Body of pancreas (tissue), 4 donors: ENCODE results near the gene SLC17A1.

Source experiments
- POLR2A ChIP-seq, 3 donors: fragments of 450-650 bp; IDR thresholded peaks; one replicate each; pipeline ENCODE4 v1.6.1; 2016; ENCODE audit warnings: antibody characterized with exemption in 3 of 3, mild to moderate bottlenecking in 2 of 3
- TF ChIP-seq, protein P1 (sequence below), 7 experiments: fragments of 450-650 bp in 4 of 7; fragments of 200-600 bp in 3 of 7; sonication (generic) in 3 of 7; IDR thresholded peaks; one replicate each; pipeline ENCODE4 v1.5.1; 2016 to 2019; ENCODE audit warnings: antibody characterized with exemption in 7 of 7

DNA sequence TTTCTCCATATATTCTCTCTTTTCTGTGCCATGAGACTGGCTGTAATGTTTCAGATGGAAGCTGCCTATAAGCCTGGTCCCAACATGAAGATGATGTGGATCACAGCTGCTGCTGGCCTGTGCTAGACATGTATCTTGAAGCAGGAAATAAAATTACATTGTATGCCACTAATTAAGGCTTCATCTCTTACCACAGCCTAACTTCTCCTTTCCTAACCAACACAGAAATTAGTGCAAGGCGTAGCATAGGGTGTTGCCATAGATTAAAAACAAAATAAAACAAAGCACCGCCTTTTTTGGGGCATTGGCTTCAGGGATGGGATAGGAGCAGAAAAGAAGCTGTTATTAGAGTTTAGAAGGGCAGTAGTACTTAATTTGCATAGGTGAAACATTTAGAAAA is 82.0 kb downstream of the SLC17A1 start:
- TF ChIP-seq, protein P1, sequence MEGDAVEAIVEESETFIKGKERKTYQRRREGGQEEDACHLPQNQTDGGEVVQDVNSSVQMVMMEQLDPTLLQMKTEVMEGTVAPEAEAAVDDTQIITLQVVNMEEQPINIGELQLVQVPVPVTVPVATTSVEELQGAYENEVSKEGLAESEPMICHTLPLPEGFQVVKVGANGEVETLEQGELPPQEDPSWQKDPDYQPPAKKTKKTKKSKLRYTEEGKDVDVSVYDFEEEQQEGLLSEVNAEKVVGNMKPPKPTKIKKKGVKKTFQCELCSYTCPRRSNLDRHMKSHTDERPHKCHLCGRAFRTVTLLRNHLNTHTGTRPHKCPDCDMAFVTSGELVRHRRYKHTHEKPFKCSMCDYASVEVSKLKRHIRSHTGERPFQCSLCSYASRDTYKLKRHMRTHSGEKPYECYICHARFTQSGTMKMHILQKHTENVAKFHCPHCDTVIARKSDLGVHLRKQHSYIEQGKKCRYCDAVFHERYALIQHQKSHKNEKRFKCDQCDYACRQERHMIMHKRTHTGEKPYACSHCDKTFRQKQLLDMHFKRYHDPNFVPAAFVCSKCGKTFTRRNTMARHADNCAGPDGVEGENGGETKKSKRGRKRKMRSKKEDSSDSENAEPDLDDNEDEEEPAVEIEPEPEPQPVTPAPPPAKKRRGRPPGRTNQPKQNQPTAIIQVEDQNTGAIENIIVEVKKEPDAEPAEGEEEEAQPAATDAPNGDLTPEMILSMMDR (IDR thresholded peaks at IDR 0.05), result no peak
- no peak for TF ChIP-seq POLR2A (IDR thresholded peaks at IDR 0.05)
